Measurements from ENCODE around the gene NCCRP1.
A peak's percentile ranks its signal among the peaks of the same experiment; 100 is the strongest.

The NCCRP1 gene

DNA sequence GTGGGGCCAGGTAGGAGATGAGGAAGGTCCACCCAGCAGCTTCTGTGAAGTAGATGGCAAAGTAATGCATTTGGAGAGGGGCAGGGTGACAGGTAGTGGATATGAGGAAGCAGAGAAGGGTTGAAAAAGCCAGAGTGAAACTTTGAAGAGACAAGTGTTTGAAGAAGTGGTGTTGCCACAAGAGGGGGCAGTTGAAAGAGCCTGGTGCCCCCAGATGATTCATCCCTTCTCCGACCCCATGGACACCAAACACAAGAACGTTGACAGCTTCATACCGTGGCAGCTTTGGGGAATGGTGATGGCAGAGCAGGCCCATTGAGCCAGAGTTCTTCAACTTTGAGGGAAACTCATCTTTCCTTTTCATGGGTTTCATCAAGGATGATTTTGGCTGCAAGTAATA is 28.1 kb downstream of the NCCRP1 start:
- no peak for DNase-seq (ENCODE audit: low spot score)
- in situ Hi-C loops (cut with MboI; ENCODE audit: low pct_unique_long_range_greater_than_20kb, low sequenced_read_pairs, unreplicated experiment): no loop called here
- TF ChIP-seq, protein P1, sequence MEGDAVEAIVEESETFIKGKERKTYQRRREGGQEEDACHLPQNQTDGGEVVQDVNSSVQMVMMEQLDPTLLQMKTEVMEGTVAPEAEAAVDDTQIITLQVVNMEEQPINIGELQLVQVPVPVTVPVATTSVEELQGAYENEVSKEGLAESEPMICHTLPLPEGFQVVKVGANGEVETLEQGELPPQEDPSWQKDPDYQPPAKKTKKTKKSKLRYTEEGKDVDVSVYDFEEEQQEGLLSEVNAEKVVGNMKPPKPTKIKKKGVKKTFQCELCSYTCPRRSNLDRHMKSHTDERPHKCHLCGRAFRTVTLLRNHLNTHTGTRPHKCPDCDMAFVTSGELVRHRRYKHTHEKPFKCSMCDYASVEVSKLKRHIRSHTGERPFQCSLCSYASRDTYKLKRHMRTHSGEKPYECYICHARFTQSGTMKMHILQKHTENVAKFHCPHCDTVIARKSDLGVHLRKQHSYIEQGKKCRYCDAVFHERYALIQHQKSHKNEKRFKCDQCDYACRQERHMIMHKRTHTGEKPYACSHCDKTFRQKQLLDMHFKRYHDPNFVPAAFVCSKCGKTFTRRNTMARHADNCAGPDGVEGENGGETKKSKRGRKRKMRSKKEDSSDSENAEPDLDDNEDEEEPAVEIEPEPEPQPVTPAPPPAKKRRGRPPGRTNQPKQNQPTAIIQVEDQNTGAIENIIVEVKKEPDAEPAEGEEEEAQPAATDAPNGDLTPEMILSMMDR (IDR thresholded peaks at IDR 0.05; ENCODE audit: extremely low read depth, insufficient read depth, missing control alignments): no peak

DNA sequence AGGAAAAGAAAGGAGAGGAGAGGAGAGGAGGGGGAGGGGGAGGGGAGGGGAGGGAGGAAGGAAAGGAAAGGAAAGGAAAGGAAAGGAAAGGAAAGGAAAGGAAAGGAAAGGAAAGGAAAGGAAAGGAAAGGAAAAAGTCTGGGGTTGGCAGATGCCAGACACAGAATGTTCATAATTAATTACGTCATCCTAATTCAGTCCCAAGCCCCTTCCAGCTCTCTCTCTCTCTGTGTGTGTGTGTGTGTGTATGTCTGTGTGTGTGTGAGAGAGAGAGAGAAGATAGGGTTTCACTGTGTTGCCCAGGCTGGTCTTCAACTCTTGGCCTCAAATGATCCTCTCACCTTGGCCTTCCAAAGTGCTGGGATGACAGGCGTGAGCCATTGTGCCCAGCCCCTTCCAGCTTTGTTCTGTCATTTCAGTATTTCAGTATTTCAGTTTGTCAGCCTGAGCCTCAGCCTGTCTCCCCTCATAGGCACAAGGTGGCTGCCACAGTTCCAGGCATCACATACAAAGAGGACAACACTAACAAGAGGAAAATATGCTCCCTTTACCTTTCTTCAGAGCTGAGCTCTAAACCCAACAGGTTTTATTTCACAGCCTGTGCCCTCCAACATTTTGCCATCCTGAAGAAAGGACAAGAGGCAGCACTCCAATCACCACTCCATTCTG is 33.5 kb downstream of the NCCRP1 start:
- no peak for DNase-seq (ENCODE audit: low spot score)
- TF ChIP-seq, protein P1 (IDR thresholded peaks at IDR 0.05; ENCODE audit: extremely low read depth, insufficient read depth, missing control alignments): no peak
- in situ Hi-C loops (cut with MboI; ENCODE audit: low pct_unique_long_range_greater_than_20kb, low sequenced_read_pairs, unreplicated experiment): no loop called here

DNA sequence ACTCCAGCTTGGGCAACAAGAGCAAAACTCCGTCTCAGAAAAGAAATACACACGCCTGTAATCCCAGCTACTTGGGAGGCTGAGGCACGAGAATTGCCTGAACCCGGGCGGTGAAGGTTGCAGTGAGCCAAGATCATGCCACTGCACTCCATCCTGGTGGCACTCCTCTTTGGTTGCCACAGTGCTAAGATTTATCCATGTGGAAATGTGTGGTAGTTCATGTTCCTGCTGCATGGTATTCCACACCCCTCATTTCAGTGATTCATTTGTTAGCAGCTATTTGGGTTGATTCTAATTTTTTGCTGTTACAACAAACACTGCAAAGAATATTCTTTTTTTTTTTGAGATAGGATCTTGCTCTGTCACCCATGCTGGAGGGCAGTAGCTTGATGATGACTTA is 35.9 kb downstream of the NCCRP1 start:
- TF ChIP-seq, protein P1 (IDR thresholded peaks at IDR 0.05; ENCODE audit: extremely low read depth, insufficient read depth, missing control alignments): no peak
- in situ Hi-C loops (cut with MboI; ENCODE audit: low pct_unique_long_range_greater_than_20kb, low sequenced_read_pairs, unreplicated experiment): no loop called here
- DNase-seq (ENCODE audit: low spot score): no peak

GRCh38 chr19:39236527-39236926 is 39.8 kb downstream of the NCCRP1 start:
- TF ChIP-seq, protein P1 (IDR thresholded peaks at IDR 0.05; ENCODE audit: extremely low read depth, insufficient read depth, missing control alignments): no peak
- in situ Hi-C loops (cut with MboI; ENCODE audit: low pct_unique_long_range_greater_than_20kb, low sequenced_read_pairs, unreplicated experiment): no loop called here
- no peak for DNase-seq (ENCODE audit: low spot score)

DNA sequence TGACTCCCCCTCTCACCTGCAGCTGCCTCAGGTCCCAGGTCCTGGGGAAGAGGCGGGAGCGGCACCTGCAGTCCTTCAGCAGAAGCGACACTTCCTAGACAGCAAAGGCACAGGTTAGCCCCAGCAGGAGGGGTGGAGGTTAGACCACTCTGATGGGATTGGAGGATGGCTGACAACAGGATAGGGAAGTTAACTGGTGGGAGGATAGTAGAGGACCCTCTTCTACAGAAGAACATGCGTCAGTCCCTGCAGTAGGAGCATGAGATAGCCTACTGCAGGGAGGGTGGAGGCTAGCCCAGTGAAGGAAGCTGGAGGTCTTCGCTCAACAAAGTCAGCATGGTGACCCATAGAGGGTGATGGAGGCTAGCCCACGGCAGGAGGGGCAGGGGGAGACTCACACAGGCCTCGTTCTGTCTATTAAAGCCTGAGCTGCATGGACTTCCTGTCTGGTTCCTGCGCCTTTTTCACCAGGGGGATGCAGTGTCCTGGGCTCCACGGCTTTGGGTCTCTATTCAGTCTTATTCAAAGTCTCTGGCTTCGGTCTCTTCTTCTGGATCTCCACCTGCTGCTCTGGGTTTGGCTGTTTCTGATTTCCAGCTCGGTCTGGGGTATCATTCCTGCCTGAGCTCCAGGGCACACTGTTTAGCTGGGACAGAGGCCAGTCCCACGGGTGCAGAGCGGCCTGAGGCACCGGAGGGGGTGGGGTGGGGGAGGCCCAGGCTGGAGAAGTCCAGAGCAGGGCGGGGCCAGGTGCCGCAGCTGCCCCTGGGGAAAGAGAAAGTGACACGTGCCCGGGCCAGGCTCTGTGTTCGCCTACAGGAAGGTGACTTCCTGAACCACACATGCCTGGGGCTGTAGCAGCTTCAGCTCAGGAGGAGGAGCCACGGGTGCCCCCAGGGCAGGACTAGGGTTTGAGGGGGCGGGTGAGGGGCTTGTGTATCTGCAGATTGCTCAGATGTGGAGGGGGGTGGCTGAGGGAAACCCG is 40.7 kb downstream of the NCCRP1 start:
- TF ChIP-seq, protein P1 (IDR thresholded peaks at IDR 0.05; ENCODE audit: extremely low read depth, insufficient read depth, missing control alignments): no peak
- in situ Hi-C loops (cut with MboI; ENCODE audit: low pct_unique_long_range_greater_than_20kb, low sequenced_read_pairs, unreplicated experiment): no loop called here
- DNase-seq (ENCODE audit: low spot score): peak; percentile 68

- DNase-seq (ENCODE audit: low spot score): no peak
- TF ChIP-seq, protein P1 (IDR thresholded peaks at IDR 0.05; ENCODE audit: extremely low read depth, insufficient read depth, missing control alignments): no peak
- in situ Hi-C loops (cut with MboI; ENCODE audit: low pct_unique_long_range_greater_than_20kb, low sequenced_read_pairs, unreplicated experiment): no loop called here
These were observed 41.4 kb downstream of the NCCRP1 start for GRCh38 chr19:39238209-39238608.

All from GM13977 (cell line).